Stomach (tissue), 9 donors: ENCODE results near the gene ATP6AP1. TPM values are rescaled to one million over a fixed set of nuclear protein-coding genes. Genes with fewer than 3 reads are reported as not detected.

Experiments
- DNase-seq, 2 donors: peaks; one replicate each; pipeline versions ENCODE4 v3.0.0 to v3.0.0-alpha.2; 2013 to 2019
- H3K27ac ChIP-seq, 5 donors: fragments of 200-600 bp in 4 of 5; sonication (generic) in 4 of 5; one replicate each; pipeline ENCODE4 v1.5.1; 2013 to 2019; ENCODE audit warnings: mild to moderate bottlenecking in 1 of 5, moderate library complexity in 1 of 5
- H3K27me3 ChIP-seq, 3 donors: fragments of 200-600 bp; sonication (generic); one replicate each; pipeline ENCODE4 v1.5.1; 2017 to 2019; ENCODE audit warnings: mixed run types in 1 of 3
- H3K36me3 ChIP-seq, 4 donors: fragments of 200-600 bp; sonication (generic); 1 replicate in 3 of 4; 2 replicates in 1 of 4; pipeline ENCODE4 v1.5.1; 2016 to 2019
- H3K4me1 ChIP-seq, 4 donors: fragments of 200-600 bp; sonication (generic); one replicate each; pipeline ENCODE4 v1.5.1; 2016 to 2019
- H3K4me3 ChIP-seq, 4 donors: fragments of 200-600 bp; sonication (generic) in 3 of 4; one replicate each; pipeline ENCODE4 v1.5.1; 2016 to 2019; ENCODE audit warnings: mild to moderate bottlenecking in 1 of 4
- H3K9me3 ChIP-seq, 4 donors: fragments of 200-600 bp; sonication (generic); one replicate each; pipeline ENCODE4 v1.5.1; 2016 to 2019
- CTCF ChIP-seq, 7 experiments: fragments of 450-650 bp in 4 of 7; fragments of 200-600 bp in 3 of 7; sonication (generic) in 3 of 7; IDR thresholded peaks; one replicate each; pipeline ENCODE4 v1.5.1; 2016 to 2019; ENCODE audit warnings: antibody characterized with exemption in 7 of 7, control low read depth in 2 of 7, mild to moderate bottlenecking in 1 of 7
- EP300 ChIP-seq: sonication (generic); formaldehyde crosslinking; IDR thresholded peaks from one replicate; pipeline ENCODE4 v1.6.1; 2017; ENCODE audit warnings: antibody characterized with exemption
- POLR2A ChIP-seq, 4 donors: fragments of 450-650 bp; IDR thresholded peaks; one replicate each; pipeline ENCODE4 v1.6.1; 2016; ENCODE audit warnings: antibody characterized with exemption in 4 of 4, control low read depth in 2 of 4, mild to moderate bottlenecking in 1 of 4, moderate library complexity in 1 of 4
- POLR2AphosphoS5 ChIP-seq, 3 donors: sonication (generic); formaldehyde crosslinking; IDR thresholded peaks; one replicate each; pipeline ENCODE4 v1.6.1; 2016; ENCODE audit warnings: antibody characterized with exemption in 3 of 3
- WGBS, 5 donors: extraction: QIAGEN DNeasy Blood & Tissue Kit in 3 of 5; methylation state at CpG; one replicate each; pipeline versions ENCODE4 v1.1.5 to v1.1.7; 2013 to 2018; 5-methylcytosine and 5-hydroxymethylcytosine counted together
- intact Hi-C: fragments of 100-400 bp; cut with DNase I; formaldehyde crosslinking; loops from one replicate; pipeline ENCODE4 v1.15.1; 2023; ENCODE audit warnings: low total_unique reads
- polyA plus RNA-seq, 3 donors: library from polyadenylated mRNA; stranded (reverse); fragments of 200-250 nt; gene quantifications; one replicate each; pipeline ENCODE4 v1.2.3, GENCODE V29; 2013
- total RNA-seq, 5 donors: library from RNA; depleted of rRNA; stranded (reverse); fragments of >200 nt; gene quantifications; one replicate each; pipeline versions ENCODE4 v1.1.0 to v1.2.3, GENCODE V29; 2014 to 2016
- donor health status: healthy with polysubstance abuse.
- donor health status: Bipolar disorder and iron deficiency.
- donor health status: healthy.

The ATP6AP1 gene
- total and polyA plus RNA-seq, 8 donors, result 13.4 to 69.3 (median 30.8) TPM

DNA sequence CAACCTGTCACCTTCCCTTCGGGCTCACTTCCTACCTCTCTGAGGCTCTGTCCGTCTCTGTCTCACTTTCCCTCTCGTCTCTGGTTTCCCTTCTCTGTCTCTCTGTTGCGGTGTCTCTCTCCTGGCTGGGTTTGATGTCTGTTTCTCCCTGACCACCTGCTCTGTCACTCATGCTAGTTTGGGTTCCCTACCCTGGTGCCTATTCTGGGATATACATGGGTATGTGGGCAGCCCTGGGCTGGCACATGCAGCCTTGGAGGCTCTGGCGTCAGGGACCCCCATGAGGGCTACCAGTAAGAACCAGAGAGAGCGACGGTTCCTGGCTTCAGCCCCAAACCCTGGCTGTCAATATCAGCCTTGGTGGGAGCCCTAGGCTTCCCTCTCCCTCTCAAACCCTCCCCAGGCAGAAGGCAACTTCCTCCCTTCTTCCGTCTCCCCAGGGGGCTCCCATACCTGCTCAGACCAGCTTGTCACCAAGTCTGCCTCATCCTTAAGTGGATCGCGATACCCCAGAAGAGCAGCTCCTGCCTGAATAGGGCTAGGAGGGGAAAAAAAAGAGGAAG is 19.7 kb upstream of the ATP6AP1 start:
- Histone ChIP-seq H3K4me3 (peak overlapping the region; percentile 18 to 38 (median 36)), H3K27me3 (peaks cover 0 to 5% (median 0%) of the 10 kb centered on the region in 3 donors), H3K4me1 (peaks cover 0 to 36% (median 12%) of the 10 kb centered on the region in 4 donors), H3K9me3 (no peaks in the 10 kb centered on the region), H3K27ac (peak overlapping the region; percentile 63 to 96 (median 75)), H3K36me3 (peaks cover 0 to 9% (median 2%) of the 10 kb centered on the region in 4 donors)
- no peak for DNase-seq
- 31 to 52% (median 42%) methylated on average over 7 to 10 of the region's 10 CpGs for WGBS, 5 donors
- TF ChIP-seq POLR2A (IDR thresholded peaks at IDR 0.05), result no peak
- TF ChIP-seq POLR2AphosphoS5 (IDR thresholded peaks at IDR 0.05), result no peak
- TF ChIP-seq EP300, result no peak
- TF ChIP-seq CTCF (IDR thresholded peaks at IDR 0.05), result no peak
- intact Hi-C loops, result no loop called here

GRCh38 chrX:154409222-154409871 is 19.1 kb upstream of the ATP6AP1 start, which contains the start of gene DNASE1L1:
Gene DNASE1L1, minus strand, starts transcription at chrX:154409254. Its CDS starts 3,686 bp downstream, at chrX:154405568.
- no peaks in the 10 kb centered on the region for H3K9me3 ChIP-seq
- WGBS, 5 donors, result 25 to 59% (median 45%) methylated on average over 3 to 26 of the region's 26 CpGs
- intact Hi-C loops, result no loop called here
- peak within 1 kb of the TSS; percentile 18 to 38 (median 36) for H3K4me3 ChIP-seq
- TF ChIP-seq EP300 (no peak), POLR2AphosphoS5 (IDR thresholded peaks at IDR 0.05) (peak in 2 of 3 donors; percentile 28 to 29)
- DNase-seq, result peak; percentile 90
- peaks cover 0 to 36% (median 12%) of the 10 kb centered on the region in 4 donors for H3K4me1 ChIP-seq
- peaks cover 0 to 9% (median 2%) of the 10 kb centered on the region in 4 donors for H3K36me3 ChIP-seq
- peak within 1 kb of the TSS; percentile 71 to 96 (median 78) for H3K27ac ChIP-seq
- H3K27me3 ChIP-seq, result peaks cover 0 to 9% (median 0%) of the 10 kb centered on the region in 3 donors

DNA sequence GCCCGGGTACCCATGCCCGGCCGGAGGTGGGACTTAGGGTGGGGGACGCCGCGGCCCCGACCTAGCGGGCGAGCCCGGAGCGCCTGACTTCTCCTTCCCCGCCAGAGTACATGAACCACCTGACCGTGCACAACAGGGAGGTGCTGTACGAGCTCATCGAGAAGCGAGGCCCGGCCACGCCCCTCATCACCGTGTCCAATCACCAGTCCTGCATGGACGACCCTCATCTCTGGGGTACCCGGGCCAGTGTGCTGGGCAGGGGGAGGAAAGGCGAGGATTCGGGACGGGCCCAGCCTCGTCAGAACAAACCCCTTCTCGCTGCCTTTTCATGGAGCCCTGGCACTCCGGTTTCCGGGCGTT is 16.5 kb upstream of the ATP6AP1 start:
- peak overlapping the region; percentile 91 to 98 (median 93) for H3K27ac ChIP-seq
- WGBS, 5 donors, result 0 to 43% (median 18%) methylated on average over 7 to 29 of the region's 29 CpGs; no CpG with 5 or more reads in 1 of the 5 donors

GRCh38 chrX:154412468-154412867 is 16.0 kb upstream of the ATP6AP1 start:
- WGBS, 5 donors, result 12 to 47% (median 20%) methylated on average over 1 to 4 of the region's 4 CpGs
- intact Hi-C loops, result no loop called here
- no peak for DNase-seq

More for the DNA sequence above, 16.5 kb upstream of the ATP6AP1 start:
- Histone ChIP-seq H3K36me3 (peaks cover 0 to 5% (median 4%) of the 10 kb centered on the region in 4 donors), H3K4me3 (peak overlapping the region; percentile 62 to 77 (median 74)), H3K9me3 (no peaks in the 10 kb centered on the region), H3K4me1 (peaks cover 0 to 36% (median 12%) of the 10 kb centered on the region in 4 donors), H3K27me3 (peaks cover 0 to 9% (median 0%) of the 10 kb centered on the region in 3 donors)
- intact Hi-C loops, result no loop called here
- TF ChIP-seq CTCF (IDR thresholded peaks at IDR 0.05), result no peak
- peak; percentile 41 to 71 (median 61) for TF ChIP-seq POLR2AphosphoS5 (IDR thresholded peaks at IDR 0.05)
- no peak for TF ChIP-seq POLR2A (IDR thresholded peaks at IDR 0.05)
- peak; percentile 67 to 85 for DNase-seq

More at GRCh38 chrX:154412468-154412867, 16.0 kb upstream of the ATP6AP1 start:
- Histone ChIP-seq H3K27me3 (peaks cover 0 to 9% (median 0%) of the 10 kb centered on the region in 3 donors), H3K4me3 (peak overlapping the region; percentile 62 to 77 (median 74)), H3K27ac (peak overlapping the region; percentile 91 to 98 (median 93)), H3K4me1 (peaks cover 0 to 36% (median 12%) of the 10 kb centered on the region in 4 donors), H3K36me3 (peaks cover 0 to 5% (median 4%) of the 10 kb centered on the region in 4 donors), H3K9me3 (no peaks in the 10 kb centered on the region)
- TF ChIP-seq POLR2AphosphoS5 (IDR thresholded peaks at IDR 0.05) (no peak), POLR2A (IDR thresholded peaks at IDR 0.05) (no peak), CTCF (IDR thresholded peaks at IDR 0.05) (no peak), EP300 (no peak)
